ENCODE data around the gene AHNAK.

- TF ChIP-seq CTCF (IDR thresholded peaks at IDR 0.05; ENCODE audit: extremely low read depth in 1 of 2, insufficient read depth in 1 of 2, low read depth in 1 of 2, low read length in 2 of 2) (no peak), POLR2AphosphoS5 (IDR thresholded peaks at IDR 0.05; ENCODE audit: insufficient read depth, low read depth, low read length) (no peak), POLR2A (IDR thresholded peaks at IDR 0.05; ENCODE audit: low read depth, low read length) (no peak), GATA2 (IDR thresholded peaks at IDR 0.05; ENCODE audit: insufficient read depth, insufficient read length, low read depth, low read length) (no peak), EZH2 (IDR thresholded peaks at IDR 0.05; ENCODE audit: borderline replicate concordance, low read depth, low read length, severe bottlenecking) (no peak), MYC (IDR thresholded peaks at IDR 0.05; ENCODE audit: low read depth, low read length) (no peak), MAX (IDR thresholded peaks at IDR 0.05; ENCODE audit: insufficient read depth, insufficient read length) (no peak), FOS (IDR thresholded peaks at IDR 0.05; ENCODE audit: borderline replicate concordance, insufficient read depth, low read length) (no peak), JUN (IDR thresholded peaks at IDR 0.05; ENCODE audit: borderline replicate concordance, insufficient read depth, insufficient read length, low read depth) (no peak)
Observed at GRCh38 chr11:62514151-62514550, 32.5 kb downstream of the AHNAK start.
